ENCODE results near the gene NRTN. TPM values are rescaled to one million over a fixed set of nuclear protein-coding genes. Genes with fewer than 3 reads are reported as not detected.

NRTN gene
- total RNA-seq, 1 donor from 2014 or later, result 0.85 TPM

DNA sequence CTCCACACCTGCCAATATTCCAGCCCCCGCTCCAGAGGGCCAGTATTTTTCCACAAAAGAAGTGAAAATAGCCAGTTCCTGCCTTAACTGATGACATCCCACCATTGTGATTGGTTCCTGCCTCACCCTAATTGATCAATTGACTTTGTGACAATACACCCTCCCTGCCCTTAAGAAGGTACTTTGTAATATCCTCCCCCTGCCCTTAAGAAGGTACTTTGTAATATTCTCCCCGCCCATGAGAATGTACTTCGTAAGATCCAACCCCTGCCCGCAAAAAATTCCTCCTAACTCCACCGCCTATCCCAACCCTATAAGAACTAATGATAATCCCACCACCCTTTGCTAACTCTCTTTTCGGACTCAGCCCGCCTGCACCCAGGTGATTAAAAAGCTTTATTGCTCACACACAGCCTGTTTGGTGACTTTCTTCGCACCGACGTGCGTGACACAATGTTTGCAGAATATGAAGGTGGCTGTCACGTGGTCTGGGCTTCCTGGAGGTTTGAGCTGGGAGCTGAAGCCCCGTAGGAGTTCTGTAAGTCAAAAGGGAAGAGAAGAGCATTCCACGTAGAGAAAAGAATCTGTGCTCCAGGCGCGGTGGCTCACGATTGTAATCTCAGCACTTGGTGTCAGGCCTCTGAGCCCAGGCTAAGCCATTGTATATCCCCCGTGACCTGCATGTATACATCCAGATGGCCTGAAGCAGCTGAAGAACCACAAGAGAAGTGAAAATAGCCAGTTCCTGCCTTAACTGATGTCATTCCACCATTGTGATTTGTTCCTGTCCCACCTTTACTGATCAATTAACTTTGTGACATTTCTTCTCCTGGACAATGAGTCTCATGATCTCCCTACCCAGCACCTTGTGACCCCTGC, 52.6 kb downstream of the NRTN start:
- H3K4me1 ChIP-seq, result no peaks in the 10 kb centered on the region
- no peaks in the 10 kb centered on the region for H3K36me3 ChIP-seq
- no peak overlapping the region for H3K27ac ChIP-seq
- H3K27me3 ChIP-seq, result no peaks in the 10 kb centered on the region
- no peak for DNase-seq (ENCODE audit: low spot score in 2 of 2)
- TF ChIP-seq, protein P1, sequence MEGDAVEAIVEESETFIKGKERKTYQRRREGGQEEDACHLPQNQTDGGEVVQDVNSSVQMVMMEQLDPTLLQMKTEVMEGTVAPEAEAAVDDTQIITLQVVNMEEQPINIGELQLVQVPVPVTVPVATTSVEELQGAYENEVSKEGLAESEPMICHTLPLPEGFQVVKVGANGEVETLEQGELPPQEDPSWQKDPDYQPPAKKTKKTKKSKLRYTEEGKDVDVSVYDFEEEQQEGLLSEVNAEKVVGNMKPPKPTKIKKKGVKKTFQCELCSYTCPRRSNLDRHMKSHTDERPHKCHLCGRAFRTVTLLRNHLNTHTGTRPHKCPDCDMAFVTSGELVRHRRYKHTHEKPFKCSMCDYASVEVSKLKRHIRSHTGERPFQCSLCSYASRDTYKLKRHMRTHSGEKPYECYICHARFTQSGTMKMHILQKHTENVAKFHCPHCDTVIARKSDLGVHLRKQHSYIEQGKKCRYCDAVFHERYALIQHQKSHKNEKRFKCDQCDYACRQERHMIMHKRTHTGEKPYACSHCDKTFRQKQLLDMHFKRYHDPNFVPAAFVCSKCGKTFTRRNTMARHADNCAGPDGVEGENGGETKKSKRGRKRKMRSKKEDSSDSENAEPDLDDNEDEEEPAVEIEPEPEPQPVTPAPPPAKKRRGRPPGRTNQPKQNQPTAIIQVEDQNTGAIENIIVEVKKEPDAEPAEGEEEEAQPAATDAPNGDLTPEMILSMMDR (IDR thresholded peaks at IDR 0.05), result no peak
- H3K9me3 ChIP-seq, result no peaks in the 10 kb centered on the region
- intact Hi-C loops (cut with DNase I), result no loop called here
- no peak overlapping the region for H3K4me3 ChIP-seq

GRCh38 chr19:5863030-5863665, 58.3 kb downstream of the NRTN start:
- H3K36me3 ChIP-seq, result no peaks in the 10 kb centered on the region
- TF ChIP-seq, protein P1 (IDR thresholded peaks at IDR 0.05), result no peak
- no peak for DNase-seq (ENCODE audit: low spot score in 2 of 2)
- no peaks in the 10 kb centered on the region for H3K9me3 ChIP-seq
- no peak overlapping the region for H3K4me3 ChIP-seq
- H3K27me3 ChIP-seq, result no peaks in the 10 kb centered on the region
- no peaks in the 10 kb centered on the region for H3K4me1 ChIP-seq
- H3K27ac ChIP-seq, result no peak overlapping the region
- intact Hi-C loops (cut with DNase I), result no loop called here

DNA sequence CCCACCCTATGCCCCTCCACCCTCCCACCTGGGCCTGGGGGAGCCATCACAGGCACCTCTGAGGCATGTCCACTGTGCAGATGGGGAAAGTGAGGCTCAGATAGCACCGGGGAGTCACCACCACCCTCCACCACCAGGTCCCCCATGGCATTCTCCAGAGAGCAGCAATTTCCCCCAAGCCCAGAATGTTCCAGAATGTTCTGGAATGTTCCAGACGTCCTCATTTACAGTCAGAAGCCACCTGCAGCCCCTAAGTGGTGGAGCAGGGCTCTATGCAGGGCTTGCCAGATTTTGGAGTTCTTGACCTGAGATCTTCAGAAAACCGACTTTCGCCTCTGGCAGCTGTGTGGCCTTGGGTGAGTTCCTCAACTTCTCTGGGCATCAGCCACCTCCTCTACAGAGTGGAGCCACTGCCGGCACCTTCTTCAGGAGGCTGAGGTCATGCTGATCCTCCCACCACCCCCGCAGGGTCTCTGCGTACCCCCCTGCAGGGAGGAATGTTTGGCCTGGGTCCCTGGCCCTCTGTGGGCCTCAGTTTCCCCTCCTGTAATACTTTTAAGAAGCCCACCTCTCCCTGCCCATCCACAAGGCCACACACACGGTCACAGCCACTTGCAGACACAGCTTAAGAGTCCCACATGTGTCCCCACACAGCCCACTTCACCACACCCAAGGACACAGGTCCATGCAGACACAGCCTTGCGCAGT, 59.3 kb downstream of the NRTN start:
- intact Hi-C loops (cut with DNase I), result no loop called here

DNA sequence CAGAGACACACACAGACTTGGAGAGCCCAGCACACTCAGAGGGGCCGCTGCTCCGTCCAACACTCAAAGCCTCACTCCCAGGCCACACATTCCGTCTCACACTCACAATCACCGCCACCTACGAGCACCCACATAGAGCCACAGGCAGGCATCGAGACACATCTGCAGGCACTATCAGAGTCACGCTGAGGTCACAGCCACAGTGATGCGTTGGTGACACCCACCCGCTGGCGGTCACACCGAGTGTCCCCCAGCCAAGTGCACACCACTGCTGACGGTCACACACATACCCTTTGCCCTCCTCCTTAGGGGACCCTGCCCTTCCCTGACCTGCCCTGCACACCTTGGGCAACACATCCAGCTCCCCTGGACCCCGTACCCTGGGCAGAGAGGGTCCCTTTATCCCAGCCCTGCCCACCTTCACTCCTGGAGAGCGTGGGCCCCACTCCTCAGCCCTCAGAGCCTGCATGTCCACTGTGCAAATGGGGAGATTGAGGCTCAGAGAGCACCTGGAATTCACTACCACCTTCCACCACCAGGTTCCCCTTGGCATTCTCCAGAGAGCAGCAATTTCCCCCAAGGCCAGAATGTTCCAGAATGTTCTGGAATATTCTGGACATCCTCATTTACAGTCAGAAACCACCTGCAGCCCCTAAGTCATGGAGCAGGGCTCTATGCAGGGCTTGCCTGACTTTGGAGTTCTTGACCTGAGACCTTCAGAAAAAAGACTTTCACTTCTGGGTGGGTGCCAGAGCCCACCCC, 60.0 kb downstream of the NRTN start:
- Histone ChIP-seq H3K4me3 (no peak overlapping the region), H3K36me3 (no peaks in the 10 kb centered on the region), H3K9me3 (no peaks in the 10 kb centered on the region), H3K27ac (no peak overlapping the region), H3K4me1 (no peaks in the 10 kb centered on the region), H3K27me3 (no peaks in the 10 kb centered on the region)
- DNase-seq (ENCODE audit: low spot score in 2 of 2), result no peak
- TF ChIP-seq, protein P1 (IDR thresholded peaks at IDR 0.05), result no peak
- intact Hi-C loops (cut with DNase I), result no loop called here

More for the DNA sequence above, 59.3 kb downstream of the NRTN start:
- TF ChIP-seq, protein P1 (IDR thresholded peaks at IDR 0.05), result no peak
- Histone ChIP-seq H3K27me3 (no peaks in the 10 kb centered on the region), H3K36me3 (no peaks in the 10 kb centered on the region), H3K4me3 (no peak overlapping the region), H3K4me1 (no peaks in the 10 kb centered on the region), H3K9me3 (no peaks in the 10 kb centered on the region), H3K27ac (no peak overlapping the region)
- no peak for DNase-seq (ENCODE audit: low spot score in 2 of 2)

DNA sequence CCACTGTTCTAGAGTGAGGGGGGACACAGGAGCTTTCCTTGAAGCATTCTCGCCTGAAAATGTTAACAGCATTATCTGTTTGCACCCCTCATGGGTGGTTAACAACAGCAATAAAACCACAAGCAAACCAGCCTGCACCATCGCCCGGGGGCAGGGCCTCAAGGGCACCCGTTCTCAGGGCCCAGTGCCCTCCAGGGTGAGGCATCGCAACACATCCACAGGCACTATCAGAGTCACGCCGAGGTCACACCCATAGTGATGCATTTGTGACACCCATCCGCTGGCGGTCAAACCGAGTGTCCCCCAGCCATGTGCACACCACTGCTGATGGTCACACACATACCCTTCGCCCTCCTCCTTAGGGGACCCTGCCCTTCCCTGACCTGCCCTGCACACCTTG, 60.9 kb downstream of the NRTN start:
- DNase-seq (ENCODE audit: low spot score in 2 of 2), result no peak
- intact Hi-C loops (cut with DNase I), result no loop called here
- H3K27ac ChIP-seq, result no peak overlapping the region
- H3K27me3 ChIP-seq, result no peaks in the 10 kb centered on the region
- no peaks in the 10 kb centered on the region for H3K9me3 ChIP-seq
- H3K36me3 ChIP-seq, result no peaks in the 10 kb centered on the region
- H3K4me3 ChIP-seq, result no peak overlapping the region
- TF ChIP-seq, protein P1 (IDR thresholded peaks at IDR 0.05), result no peak
- H3K4me1 ChIP-seq, result no peaks in the 10 kb centered on the region
